ENCODE measurements around the gene PTCSC3. TPM values are rescaled to one million over a fixed set of nuclear protein-coding genes. Genes with fewer than 3 reads are reported as not detected.

PTCSC3 gene
- total and polyA plus RNA-seq, 2 of the 13 experiments (the other 11 are each of a cell fraction or from before 2014, with no cell fraction given): not detected

DNA sequence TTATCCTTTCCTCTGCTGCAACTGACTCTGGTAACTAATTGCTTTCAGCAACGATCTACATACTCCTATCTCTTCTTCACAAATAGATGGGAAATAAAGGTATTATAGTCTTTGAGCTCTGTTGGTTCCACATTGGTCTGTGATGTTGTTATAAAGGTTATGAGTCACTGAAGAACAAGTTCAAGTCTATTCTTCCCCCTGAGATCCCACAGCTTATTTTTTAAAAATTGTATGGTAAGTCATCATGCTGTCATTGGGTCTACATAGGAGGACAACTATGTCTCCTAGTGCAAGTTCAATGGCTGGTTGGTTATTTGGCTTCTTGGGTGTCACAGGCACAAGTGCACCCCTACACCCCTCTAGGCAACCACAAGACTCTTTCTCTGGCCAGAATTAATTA lies 49.6 kb upstream of the PTCSC3 start (continued):
- TF ChIP-seq, protein P1, sequence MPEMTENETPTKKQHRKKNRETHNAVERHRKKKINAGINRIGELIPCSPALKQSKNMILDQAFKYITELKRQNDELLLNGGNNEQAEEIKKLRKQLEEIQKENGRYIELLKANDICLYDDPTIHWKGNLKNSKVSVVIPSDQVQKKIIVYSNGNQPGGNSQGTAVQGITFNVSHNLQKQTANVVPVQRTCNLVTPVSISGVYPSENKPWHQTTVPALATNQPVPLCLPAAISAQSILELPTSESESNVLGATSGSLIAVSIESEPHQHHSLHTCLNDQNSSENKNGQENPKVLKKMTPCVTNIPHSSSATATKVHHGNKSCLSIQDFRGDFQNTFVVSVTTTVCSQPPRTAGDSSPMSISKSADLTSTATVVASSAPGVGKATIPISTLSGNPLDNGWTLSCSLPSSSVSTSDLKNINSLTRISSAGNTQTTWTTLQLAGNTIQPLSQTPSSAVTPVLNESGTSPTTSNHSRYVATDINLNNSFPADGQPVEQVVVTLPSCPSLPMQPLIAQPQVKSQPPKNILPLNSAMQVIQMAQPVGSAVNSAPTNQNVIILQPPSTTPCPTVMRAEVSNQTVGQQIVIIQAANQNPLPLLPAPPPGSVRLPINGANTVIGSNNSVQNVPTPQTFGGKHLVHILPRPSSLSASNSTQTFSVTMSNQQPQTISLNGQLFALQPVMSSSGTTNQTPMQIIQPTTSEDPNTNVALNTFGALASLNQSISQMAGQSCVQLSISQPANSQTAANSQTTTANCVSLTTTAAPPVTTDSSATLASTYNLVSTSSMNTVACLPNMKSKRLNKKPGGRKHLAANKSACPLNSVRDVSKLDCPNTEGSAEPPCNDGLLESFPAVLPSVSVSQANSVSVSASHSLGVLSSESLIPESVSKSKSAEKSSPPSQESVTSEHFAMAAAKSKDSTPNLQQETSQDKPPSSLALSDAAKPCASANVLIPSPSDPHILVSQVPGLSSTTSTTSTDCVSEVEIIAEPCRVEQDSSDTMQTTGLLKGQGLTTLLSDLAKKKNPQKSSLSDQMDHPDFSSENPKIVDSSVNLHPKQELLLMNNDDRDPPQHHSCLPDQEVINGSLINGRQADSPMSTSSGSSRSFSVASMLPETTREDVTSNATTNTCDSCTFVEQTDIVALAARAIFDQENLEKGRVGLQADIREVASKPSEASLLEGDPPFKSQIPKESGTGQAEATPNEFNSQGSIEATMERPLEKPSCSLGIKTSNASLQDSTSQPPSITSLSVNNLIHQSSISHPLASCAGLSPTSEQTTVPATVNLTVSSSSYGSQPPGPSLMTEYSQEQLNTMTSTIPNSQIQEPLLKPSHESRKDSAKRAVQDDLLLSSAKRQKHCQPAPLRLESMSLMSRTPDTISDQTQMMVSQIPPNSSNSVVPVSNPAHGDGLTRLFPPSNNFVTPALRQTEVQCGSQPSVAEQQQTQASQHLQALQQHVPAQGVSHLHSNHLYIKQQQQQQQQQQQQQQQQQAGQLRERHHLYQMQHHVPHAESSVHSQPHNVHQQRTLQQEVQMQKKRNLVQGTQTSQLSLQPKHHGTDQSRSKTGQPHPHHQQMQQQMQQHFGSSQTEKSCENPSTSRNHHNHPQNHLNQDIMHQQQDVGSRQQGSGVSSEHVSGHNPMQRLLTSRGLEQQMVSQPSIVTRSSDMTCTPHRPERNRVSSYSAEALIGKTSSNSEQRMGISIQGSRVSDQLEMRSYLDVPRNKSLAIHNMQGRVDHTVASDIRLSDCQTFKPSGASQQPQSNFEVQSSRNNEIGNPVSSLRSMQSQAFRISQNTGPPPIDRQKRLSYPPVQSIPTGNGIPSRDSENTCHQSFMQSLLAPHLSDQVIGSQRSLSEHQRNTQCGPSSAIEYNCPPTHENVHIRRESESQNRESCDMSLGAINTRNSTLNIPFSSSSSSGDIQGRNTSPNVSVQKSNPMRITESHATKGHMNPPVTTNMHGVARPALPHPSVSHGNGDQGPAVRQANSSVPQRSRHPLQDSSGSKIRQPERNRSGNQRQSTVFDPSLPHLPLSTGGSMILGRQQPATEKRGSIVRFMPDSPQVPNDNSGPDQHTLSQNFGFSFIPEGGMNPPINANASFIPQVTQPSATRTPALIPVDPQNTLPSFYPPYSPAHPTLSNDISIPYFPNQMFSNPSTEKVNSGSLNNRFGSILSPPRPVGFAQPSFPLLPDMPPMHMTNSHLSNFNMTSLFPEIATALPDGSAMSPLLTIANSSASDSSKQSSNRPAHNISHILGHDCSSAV (CRISPR knock-in tag; IDR thresholded peaks at IDR 0.05; ENCODE audit: borderline replicate concordance): no peak

DNA sequence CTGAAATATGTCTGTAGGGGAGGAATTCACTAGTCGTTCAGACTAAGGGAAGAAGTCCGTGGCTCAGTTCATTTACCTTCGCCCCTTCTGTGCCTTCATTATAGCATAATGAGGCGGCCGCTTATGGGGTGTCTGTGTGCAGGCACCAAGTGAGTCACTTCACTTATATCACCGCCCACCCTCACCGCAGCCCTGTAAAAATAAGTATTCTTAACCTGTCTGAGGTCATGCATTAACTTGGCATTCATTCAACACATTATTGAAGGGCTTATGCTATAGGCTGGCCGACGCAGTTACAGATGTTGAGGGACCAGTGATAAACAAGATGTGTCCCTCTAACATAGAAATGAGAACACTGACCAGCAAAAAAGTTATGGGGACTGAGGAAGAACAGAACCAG lies 47.7 kb upstream of the PTCSC3 start:
- Histone ChIP-seq H3K27ac (ENCODE audit: extremely low read length, insufficient read depth, low read length) (no peak overlapping the region), H3K9me3 (ENCODE audit: low read length) (no peaks in the 10 kb centered on the region), H4K20me1 (ENCODE audit: insufficient read depth, low read length) (no peaks in the 10 kb centered on the region), H2AFZ (ENCODE audit: low read length) (no peak overlapping the region), H3K36me3 (replicated peaks in 1 of 2; ENCODE audit: control insufficient read depth in 1 of 2, insufficient read depth in 2 of 2, low read length in 2 of 2) (no peaks in the 10 kb centered on the region), H3K27me3 (ENCODE audit: control insufficient read depth in 1 of 2, insufficient read depth in 2 of 2, low read length in 2 of 2) (peaks cover 1 to 32% of the 10 kb centered on the region in 2 experiments; a peak in 4 of 5 replicates), H3K79me2 (ENCODE audit: insufficient read depth, low read length) (no peaks in the 10 kb centered on the region), H3K4me3 (replicated peaks in 1 of 3; ENCODE audit: insufficient read depth in 1 of 3, low read depth in 2 of 3, low read length in 3 of 3) (no peak overlapping the region), H3K4me1 (ENCODE audit: insufficient read depth, low read length) (no peaks in the 10 kb centered on the region), H3K4me2 (ENCODE audit: low read depth, low read length) (no peak overlapping the region), H3K9ac (ENCODE audit: insufficient read depth, low read depth, low read length) (no peak overlapping the region)
- FAIRE-seq (no peak), ATAC-seq (no peak; the same call in 2 of the 3 replicates), DNase-seq (ENCODE audit: low spot score) (no peak)
- CTCF ChIA-PET (ENCODE audit: low intra/inter-chr PET ratio, low total read pairs): no interaction called here
- POLR2A ChIA-PET: no interaction called here
- WGBS (ENCODE audit: low lambda C conversion rate): 53% methylated on average over 9 of the region's 9 CpGs
- in situ Hi-C loops (cut with HindIII; ENCODE audit: extremely low pct_ligation_motif_present, low pct_unique_long_range_greater_than_20kb): no loop called here
- BruUV-seq (replicated peaks): no TSS peak
- intact Hi-C loops (cut with micrococcal nuclease; ENCODE audit: unreplicated experiment): no loop called here
- no peak for TF ChIP-seq ZNF850 (CRISPR knock-in tag; conservative IDR thresholded peaks at IDR 0.05)
- TF ChIP-seq, protein P2, sequence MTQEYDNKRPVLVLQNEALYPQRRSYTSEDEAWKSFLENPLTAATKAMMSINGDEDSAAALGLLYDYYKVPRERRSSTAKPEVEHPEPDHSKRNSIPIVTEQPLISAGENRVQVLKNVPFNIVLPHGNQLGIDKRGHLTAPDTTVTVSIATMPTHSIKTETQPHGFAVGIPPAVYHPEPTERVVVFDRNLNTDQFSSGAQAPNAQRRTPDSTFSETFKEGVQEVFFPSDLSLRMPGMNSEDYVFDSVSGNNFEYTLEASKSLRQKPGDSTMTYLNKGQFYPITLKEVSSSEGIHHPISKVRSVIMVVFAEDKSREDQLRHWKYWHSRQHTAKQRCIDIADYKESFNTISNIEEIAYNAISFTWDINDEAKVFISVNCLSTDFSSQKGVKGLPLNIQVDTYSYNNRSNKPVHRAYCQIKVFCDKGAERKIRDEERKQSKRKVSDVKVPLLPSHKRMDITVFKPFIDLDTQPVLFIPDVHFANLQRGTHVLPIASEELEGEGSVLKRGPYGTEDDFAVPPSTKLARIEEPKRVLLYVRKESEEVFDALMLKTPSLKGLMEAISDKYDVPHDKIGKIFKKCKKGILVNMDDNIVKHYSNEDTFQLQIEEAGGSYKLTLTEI (CRISPR knock-in tag; conservative IDR thresholded peaks at IDR 0.05): no peak
- no peak for TF ChIP-seq GZF1 (CRISPR knock-in tag; IDR thresholded peaks at IDR 0.05)
- no peak for TF ChIP-seq TEAD3 (CRISPR knock-in tag; optimal IDR thresholded peaks at IDR 0.05; ENCODE audit: borderline replicate concordance)
- no peak for TF ChIP-seq ZBTB42 (CRISPR knock-in tag; IDR thresholded peaks at IDR 0.05)
- TF ChIP-seq PHF8 (CRISPR knock-in tag; IDR thresholded peaks at IDR 0.05): no peak
- TF ChIP-seq, protein P3, sequence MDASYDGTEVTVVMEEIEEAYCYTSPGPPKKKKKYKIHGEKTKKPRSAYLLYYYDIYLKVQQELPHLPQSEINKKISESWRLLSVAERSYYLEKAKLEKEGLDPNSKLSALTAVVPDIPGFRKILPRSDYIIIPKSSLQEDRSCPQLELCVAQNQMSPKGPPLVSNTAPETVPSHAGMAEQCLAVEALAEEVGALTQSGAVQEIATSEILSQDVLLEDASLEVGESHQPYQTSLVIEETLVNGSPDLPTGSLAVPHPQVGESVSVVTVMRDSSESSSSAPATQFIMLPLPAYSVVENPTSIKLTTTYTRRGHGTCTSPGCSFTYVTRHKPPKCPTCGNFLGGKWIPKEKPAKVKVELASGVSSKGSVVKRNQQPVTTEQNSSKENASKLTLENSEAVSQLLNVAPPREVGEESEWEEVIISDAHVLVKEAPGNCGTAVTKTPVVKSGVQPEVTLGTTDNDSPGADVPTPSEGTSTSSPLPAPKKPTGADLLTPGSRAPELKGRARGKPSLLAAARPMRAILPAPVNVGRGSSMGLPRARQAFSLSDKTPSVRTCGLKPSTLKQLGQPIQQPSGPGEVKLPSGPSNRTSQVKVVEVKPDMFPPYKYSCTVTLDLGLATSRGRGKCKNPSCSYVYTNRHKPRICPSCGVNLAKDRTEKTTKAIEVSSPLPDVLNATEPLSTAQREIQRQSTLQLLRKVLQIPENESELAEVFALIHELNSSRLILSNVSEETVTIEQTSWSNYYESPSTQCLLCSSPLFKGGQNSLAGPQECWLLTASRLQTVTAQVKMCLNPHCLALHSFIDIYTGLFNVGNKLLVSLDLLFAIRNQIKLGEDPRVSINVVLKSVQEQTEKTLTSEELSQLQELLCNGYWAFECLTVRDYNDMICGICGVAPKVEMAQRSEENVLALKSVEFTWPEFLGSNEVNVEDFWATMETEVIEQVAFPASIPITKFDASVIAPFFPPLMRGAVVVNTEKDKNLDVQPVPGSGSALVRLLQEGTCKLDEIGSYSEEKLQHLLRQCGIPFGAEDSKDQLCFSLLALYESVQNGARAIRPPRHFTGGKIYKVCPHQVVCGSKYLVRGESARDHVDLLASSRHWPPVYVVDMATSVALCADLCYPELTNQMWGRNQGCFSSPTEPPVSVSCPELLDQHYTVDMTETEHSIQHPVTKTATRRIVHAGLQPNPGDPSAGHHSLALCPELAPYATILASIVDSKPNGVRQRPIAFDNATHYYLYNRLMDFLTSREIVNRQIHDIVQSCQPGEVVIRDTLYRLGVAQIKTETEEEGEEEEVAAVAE (CRISPR knock-in tag; IDR thresholded peaks at IDR 0.05; ENCODE audit: borderline replicate concordance): no peak
- TF ChIP-seq ZNF484 (CRISPR knock-in tag; IDR thresholded peaks at IDR 0.05; ENCODE audit: borderline replicate concordance, low read depth): no peak

All from HepG2 (cell line).